ENCODE data around the gene DDHD1.

DNA sequence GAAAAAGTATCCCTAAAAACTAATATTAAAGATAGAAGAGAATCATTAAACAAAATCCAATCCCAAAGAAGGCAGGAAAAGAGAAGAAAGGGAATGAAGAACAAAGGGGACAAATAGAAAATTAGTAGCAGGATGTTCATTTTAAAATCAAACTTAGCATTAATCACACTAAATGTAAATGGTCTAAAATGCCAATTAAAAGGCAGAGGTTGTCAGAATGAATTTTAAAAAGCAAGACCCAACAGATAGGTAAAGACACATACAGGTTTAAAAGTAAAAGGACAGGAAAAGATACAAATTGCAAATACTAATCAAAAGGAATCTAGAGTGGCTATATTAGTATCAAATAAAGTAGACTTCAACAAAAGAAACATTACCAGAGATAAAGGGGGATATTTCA lies 12.5 kb downstream of the DDHD1 start:
- TF ChIP-seq, protein P1, sequence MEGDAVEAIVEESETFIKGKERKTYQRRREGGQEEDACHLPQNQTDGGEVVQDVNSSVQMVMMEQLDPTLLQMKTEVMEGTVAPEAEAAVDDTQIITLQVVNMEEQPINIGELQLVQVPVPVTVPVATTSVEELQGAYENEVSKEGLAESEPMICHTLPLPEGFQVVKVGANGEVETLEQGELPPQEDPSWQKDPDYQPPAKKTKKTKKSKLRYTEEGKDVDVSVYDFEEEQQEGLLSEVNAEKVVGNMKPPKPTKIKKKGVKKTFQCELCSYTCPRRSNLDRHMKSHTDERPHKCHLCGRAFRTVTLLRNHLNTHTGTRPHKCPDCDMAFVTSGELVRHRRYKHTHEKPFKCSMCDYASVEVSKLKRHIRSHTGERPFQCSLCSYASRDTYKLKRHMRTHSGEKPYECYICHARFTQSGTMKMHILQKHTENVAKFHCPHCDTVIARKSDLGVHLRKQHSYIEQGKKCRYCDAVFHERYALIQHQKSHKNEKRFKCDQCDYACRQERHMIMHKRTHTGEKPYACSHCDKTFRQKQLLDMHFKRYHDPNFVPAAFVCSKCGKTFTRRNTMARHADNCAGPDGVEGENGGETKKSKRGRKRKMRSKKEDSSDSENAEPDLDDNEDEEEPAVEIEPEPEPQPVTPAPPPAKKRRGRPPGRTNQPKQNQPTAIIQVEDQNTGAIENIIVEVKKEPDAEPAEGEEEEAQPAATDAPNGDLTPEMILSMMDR (conservative IDR thresholded peaks at IDR 0.05) = no peak
- TF ChIP-seq ZFX (IDR thresholded peaks at IDR 0.05) = no peak
